Panc1 (cell line): Measurements from ENCODE around the gene ANKRD13C. TPM values are rescaled to one million over a fixed set of nuclear protein-coding genes. Genes with fewer than 3 reads are reported as not detected.

Experiments used
- ATAC-seq: fragments of 200-7000 bp; cut with Tn5 transposase; 2 replicates; pipeline ENCODE4 v1.9.1; 2020; ENCODE audit warnings: mild to moderate bottlenecking, moderate library complexity
- BruUV-seq: library from RNA; stranded (reverse); fragments of 400-500 nt; replicated peaks from 2 replicates; lab custom pipeline; 2021; lab: Mats Ljungman, UMichigan
- CTCF ChIA-PET: fragments of 300-600 bp; sonication (Branson Sonifier 250); formaldehyde crosslinking; loops from one replicate; lab custom pipeline; 2022; ENCODE audit warnings: antibody characterized with exemption; lab: Charles Lee
- POLR2A ChIA-PET: fragments of 300-600 bp; sonication (Branson Sonifier 250); formaldehyde crosslinking; loops from one replicate; lab custom pipeline; 2022; ENCODE audit warnings: antibody characterized with exemption; lab: Charles Lee
- DNase-seq: peaks from one replicate; pipeline ENCODE4 v3.0.0-alpha.2; 2010; ENCODE audit warnings: low read depth, low spot score
- H3K27ac ChIP-seq: 2 replicates; pipeline ENCODE4 v1.5.1; 2011; ENCODE audit warnings: mild to moderate bottlenecking, low read length, inconsistent platforms
- H3K27me3 ChIP-seq: fragments of 200-500 bp; sonication (Bioruptor generic); 2 replicates; pipeline ENCODE4 v1.6.0; 2014; ENCODE audit warnings: low read length, inconsistent platforms; ENCODE audit not compliant: control insufficient read depth, insufficient read depth
- H3K36me3 ChIP-seq: fragments of 200-500 bp; sonication (Bioruptor generic); 2 replicates; pipeline ENCODE4 v1.5.1; 2014; ENCODE audit warnings: inconsistent platforms, mild to moderate bottlenecking, low read length, moderate library complexity; ENCODE audit not compliant: control insufficient read depth, insufficient read depth
- H3K4me1 ChIP-seq: 2 replicates; pipeline ENCODE4 v1.5.1; 2011; ENCODE audit warnings: inconsistent platforms, mild to moderate bottlenecking, low read length, moderate library complexity; ENCODE audit not compliant: control insufficient read depth, insufficient read depth
- H3K4me3 ChIP-seq, 2 experiments: 2 replicates each; pipeline ENCODE4 v1.5.1; 2011 to 2012; ENCODE audit warnings: low read depth in 2 of 2, low read length in 2 of 2, mild to moderate bottlenecking in 2 of 2, inconsistent platforms in 1 of 2, moderate library complexity in 1 of 2
- H3K9me3 ChIP-seq: fragments of 200-500 bp; sonication (Bioruptor generic); 2 replicates; pipeline ENCODE4 v1.5.1; 2014; ENCODE audit warnings: low read depth, mild to moderate bottlenecking, inconsistent platforms, low read length, moderate library complexity; ENCODE audit not compliant: control insufficient read depth, insufficient read depth
- SIN3A ChIP-seq: IDR thresholded peaks from 2 replicates; pipeline ENCODE4 v1.6.1; 2012; ENCODE audit warnings: low read depth, mild to moderate bottlenecking, low read length, moderate library complexity, borderline replicate concordance; ENCODE audit not compliant: insufficient read depth
- TCF7L2 ChIP-seq: IDR thresholded peaks from 2 replicates; pipeline ENCODE4 v1.6.1; 2011; ENCODE audit warnings: mild to moderate bottlenecking, low read depth, low read length, inconsistent platforms
- in situ Hi-C: cut with HindIII; loops from 2 replicates; pipeline ENCODE4 v1.10.0; 2016; ENCODE audit warnings: low sequenced_read_pairs, low pct_unique_long_range_greater_than_20kb
- intact Hi-C: fragments of 100-400 bp; cut with micrococcal nuclease; formaldehyde crosslinking; loops from one replicate; pipeline ENCODE4 v1.10.0; 2022; ENCODE audit not compliant: unreplicated experiment
- total RNA-seq: library from RNA; stranded (reverse); gene quantifications from one replicate; pipeline ENCODE4 v1.2.1, GENCODE V29; 2021; ENCODE audit not compliant: unreplicated experiment
- TF ChIP-seq, protein P1 (sequence below): fragments of 450-650 bp; IDR thresholded peaks from 2 replicates; pipeline ENCODE4 v1.5.1; 2017; ENCODE audit warnings: mild to moderate bottlenecking
- TF ChIP-seq, protein P2 (sequence below), 2 experiments: IDR thresholded peaks; 2 replicates each; pipeline ENCODE4 v1.6.1; 2011 to 2012; ENCODE audit warnings: low read depth in 2 of 2, control low read depth in 1 of 2, low read length in 1 of 2, mild to moderate bottlenecking in 1 of 2, moderate library complexity in 1 of 2; ENCODE audit not compliant: insufficient read depth in 1 of 2

The ANKRD13C gene
- total RNA-seq, 1 experiment from 2014 or later = 20.7 TPM

DNA sequence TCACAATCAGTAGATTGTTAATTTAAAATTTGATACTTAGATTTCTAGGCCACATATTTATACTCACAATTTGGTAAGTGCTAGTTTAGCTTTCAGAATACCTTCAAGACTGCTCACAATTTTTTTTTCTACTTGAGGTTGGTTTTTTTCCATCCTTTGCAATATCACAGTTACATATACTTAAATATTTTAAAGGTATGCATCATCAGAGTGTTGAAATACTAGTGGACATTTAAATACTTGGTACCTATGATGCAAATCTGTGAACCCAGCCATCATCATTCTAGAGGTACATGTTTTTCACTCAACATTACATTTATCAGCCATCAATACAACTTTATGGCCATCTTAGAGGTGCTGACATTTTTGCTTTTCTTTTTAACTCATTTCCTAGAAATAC is 143.0 kb downstream of the ANKRD13C start:
- intact Hi-C loops (no loop called here), in situ Hi-C loops (no loop called here)
- DNase-seq (no peak), ATAC-seq (no peak)
- Histone ChIP-seq H3K9me3 (no peaks in the 10 kb centered on the region), H3K27ac (no peak overlapping the region), H3K27me3 (no peaks in the 10 kb centered on the region), H3K36me3 (no peaks in the 10 kb centered on the region; the same call in 1 of the 2 replicates), H3K4me1 (no peaks in the 10 kb centered on the region; the same call in 1 of the 2 replicates), H3K4me3 (no peak overlapping the region)
- POLR2A ChIA-PET = no interaction called here
- no TSS peak for BruUV-seq
- TF ChIP-seq, protein P1, sequence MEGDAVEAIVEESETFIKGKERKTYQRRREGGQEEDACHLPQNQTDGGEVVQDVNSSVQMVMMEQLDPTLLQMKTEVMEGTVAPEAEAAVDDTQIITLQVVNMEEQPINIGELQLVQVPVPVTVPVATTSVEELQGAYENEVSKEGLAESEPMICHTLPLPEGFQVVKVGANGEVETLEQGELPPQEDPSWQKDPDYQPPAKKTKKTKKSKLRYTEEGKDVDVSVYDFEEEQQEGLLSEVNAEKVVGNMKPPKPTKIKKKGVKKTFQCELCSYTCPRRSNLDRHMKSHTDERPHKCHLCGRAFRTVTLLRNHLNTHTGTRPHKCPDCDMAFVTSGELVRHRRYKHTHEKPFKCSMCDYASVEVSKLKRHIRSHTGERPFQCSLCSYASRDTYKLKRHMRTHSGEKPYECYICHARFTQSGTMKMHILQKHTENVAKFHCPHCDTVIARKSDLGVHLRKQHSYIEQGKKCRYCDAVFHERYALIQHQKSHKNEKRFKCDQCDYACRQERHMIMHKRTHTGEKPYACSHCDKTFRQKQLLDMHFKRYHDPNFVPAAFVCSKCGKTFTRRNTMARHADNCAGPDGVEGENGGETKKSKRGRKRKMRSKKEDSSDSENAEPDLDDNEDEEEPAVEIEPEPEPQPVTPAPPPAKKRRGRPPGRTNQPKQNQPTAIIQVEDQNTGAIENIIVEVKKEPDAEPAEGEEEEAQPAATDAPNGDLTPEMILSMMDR = no peak
- CTCF ChIA-PET = no interaction called here

DNA sequence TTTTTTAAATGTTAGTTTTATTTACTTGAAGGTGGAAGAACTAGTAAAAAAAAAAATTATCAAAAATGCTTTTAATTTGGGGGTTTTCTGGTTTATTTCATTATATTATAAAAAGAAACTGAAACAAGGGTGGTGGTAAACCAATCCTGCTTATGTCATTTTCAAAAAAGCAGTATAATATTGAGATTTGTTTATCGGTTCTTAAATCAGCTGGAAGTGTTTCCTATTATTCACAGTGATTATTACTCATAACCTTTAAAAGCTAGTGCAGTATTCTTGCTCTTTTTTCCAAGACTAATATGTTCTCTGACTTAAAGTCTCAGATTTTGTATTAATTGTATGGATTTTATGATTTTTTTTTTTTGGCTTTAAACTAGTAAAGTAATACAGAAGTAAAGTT is 143.7 kb downstream of the ANKRD13C start:
- Histone ChIP-seq H3K36me3 (peaks cover 4% of the 10 kb centered on the region), H3K27me3 (no peaks in the 10 kb centered on the region), H3K4me3 (no peak overlapping the region), H3K9me3 (no peaks in the 10 kb centered on the region), H3K27ac (no peak overlapping the region), H3K4me1 (no peaks in the 10 kb centered on the region; the same call in 1 of the 2 replicates)
- ChIA-PET POLR2A (interaction anchor here (0.7 kb wide), 1 partner anchor 11 kb away, joined by 3 read pairs; the partner anchor contains the start of gene SRSF11), CTCF (no interaction called here)
- ATAC-seq (no peak), DNase-seq (no peak)
- no TSS peak for BruUV-seq
- TF ChIP-seq SIN3A = no peak
- TF ChIP-seq, protein P1 = no peak
- TF ChIP-seq, protein P2, sequence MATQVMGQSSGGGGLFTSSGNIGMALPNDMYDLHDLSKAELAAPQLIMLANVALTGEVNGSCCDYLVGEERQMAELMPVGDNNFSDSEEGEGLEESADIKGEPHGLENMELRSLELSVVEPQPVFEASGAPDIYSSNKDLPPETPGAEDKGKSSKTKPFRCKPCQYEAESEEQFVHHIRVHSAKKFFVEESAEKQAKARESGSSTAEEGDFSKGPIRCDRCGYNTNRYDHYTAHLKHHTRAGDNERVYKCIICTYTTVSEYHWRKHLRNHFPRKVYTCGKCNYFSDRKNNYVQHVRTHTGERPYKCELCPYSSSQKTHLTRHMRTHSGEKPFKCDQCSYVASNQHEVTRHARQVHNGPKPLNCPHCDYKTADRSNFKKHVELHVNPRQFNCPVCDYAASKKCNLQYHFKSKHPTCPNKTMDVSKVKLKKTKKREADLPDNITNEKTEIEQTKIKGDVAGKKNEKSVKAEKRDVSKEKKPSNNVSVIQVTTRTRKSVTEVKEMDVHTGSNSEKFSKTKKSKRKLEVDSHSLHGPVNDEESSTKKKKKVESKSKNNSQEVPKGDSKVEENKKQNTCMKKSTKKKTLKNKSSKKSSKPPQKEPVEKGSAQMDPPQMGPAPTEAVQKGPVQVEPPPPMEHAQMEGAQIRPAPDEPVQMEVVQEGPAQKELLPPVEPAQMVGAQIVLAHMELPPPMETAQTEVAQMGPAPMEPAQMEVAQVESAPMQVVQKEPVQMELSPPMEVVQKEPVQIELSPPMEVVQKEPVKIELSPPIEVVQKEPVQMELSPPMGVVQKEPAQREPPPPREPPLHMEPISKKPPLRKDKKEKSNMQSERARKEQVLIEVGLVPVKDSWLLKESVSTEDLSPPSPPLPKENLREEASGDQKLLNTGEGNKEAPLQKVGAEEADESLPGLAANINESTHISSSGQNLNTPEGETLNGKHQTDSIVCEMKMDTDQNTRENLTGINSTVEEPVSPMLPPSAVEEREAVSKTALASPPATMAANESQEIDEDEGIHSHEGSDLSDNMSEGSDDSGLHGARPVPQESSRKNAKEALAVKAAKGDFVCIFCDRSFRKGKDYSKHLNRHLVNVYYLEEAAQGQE (IDR thresholded peaks at IDR 0.05; ENCODE audit: insufficient read depth in 1 of 2, low read depth in 2 of 2, low read length in 1 of 2) = no peak
- no peak for TF ChIP-seq TCF7L2
- intact Hi-C loops = no loop called here
- in situ Hi-C loops = no loop called here

Other genes with a start within 250 kb of the ANKRD13C start
- 15.9 TPM for gene LRRC40, start 149.1 kb downstream of the ANKRD13C start, total RNA-seq
- 145 TPM for gene SRSF11, start 133.3 kb downstream of the ANKRD13C start, total RNA-seq
- gene CTH, start 56.5 kb upstream of the ANKRD13C start, total RNA-seq = 4.7 TPM